BLaER1 (cell line): ENCODE measurements around the gene KRTAP7-1.

ENCODE experiments used
- H3K27ac ChIP-seq: shearing (Covaris generic); formaldehyde crosslinking; 2 replicates; pipeline ENCODE4 v1.8.1; 2022
- H3K27me3 ChIP-seq: shearing (Covaris generic); formaldehyde crosslinking; 2 replicates; pipeline ENCODE4 v1.8.1; 2022
- H3K36me3 ChIP-seq: shearing (Covaris generic); formaldehyde crosslinking; 2 replicates; pipeline ENCODE4 v1.8.1; 2022
- H3K4me1 ChIP-seq: shearing (Covaris generic); formaldehyde crosslinking; 2 replicates; pipeline ENCODE4 v1.8.1; 2022
- H3K4me2 ChIP-seq: shearing (Covaris generic); formaldehyde crosslinking; 2 replicates; pipeline ENCODE4 v1.8.1; 2022
- H3K4me3 ChIP-seq: shearing (Covaris generic); formaldehyde crosslinking; 2 replicates; pipeline ENCODE4 v1.8.1; 2022
- H3K9ac ChIP-seq: shearing (Covaris generic); formaldehyde crosslinking; 2 replicates; pipeline ENCODE4 v1.8.1; 2022
- H3K9me3 ChIP-seq: shearing (Covaris generic); formaldehyde crosslinking; 2 replicates; pipeline ENCODE4 v1.8.1; 2022
- H4K20me1 ChIP-seq: shearing (Covaris generic); formaldehyde crosslinking; 2 replicates; pipeline ENCODE4 v1.8.1; 2022
- Cebpa-rat ChIP-seq: shearing (Covaris generic); IDR thresholded peaks from 2 replicates; pipeline ENCODE4 v1.8.1; 2022

KRTAP7-1 gene, protein sequence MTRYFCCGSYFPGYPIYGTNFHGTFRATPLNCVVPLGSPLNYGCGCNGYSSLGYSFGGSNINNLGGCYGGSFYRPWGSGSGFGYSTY

DNA sequence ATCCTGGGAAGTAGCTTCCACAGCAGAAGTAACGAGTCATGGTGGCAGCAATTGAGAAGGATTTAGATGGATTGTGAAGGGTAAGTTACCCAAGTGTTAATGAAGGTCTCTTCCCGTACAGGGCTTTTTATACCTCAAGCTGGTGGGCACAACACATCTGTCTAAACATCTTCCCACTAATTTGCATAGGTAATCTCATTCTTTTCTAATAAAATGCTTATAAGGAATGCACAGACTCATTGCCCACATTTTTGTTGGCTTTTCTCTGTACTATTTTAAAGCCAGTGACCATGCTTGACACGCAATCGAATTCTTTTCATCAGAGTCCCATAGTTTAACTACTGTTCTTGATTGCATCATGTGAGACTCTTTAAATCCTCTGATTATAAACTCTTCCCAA, at the start of gene KRTAP7-1:
Gene KRTAP7-1, minus strand, starts transcription at position 101 of the 400 bp plus-strand sequence. Its CDS starts 61 bp downstream, at position 40.
- Histone ChIP-seq H3K4me2 (no peak within 1 kb of the TSS), H3K27ac (no peak within 1 kb of the TSS), H3K36me3 (no peaks in the 10 kb centered on the region), H4K20me1 (no peaks in the 10 kb centered on the region), H3K9ac (no peak within 1 kb of the TSS), H3K4me1 (no peaks in the 10 kb centered on the region), H3K4me3 (no peak within 1 kb of the TSS), H3K27me3 (no peaks in the 10 kb centered on the region), H3K9me3 (no peaks in the 10 kb centered on the region)
- TF ChIP-seq Cebpa-rat = no peak

- Histone ChIP-seq H4K20me1 (no peaks in the 10 kb centered on the region), H3K4me3 (no peak overlapping the region), H3K4me1 (no peaks in the 10 kb centered on the region), H3K4me2 (no peak overlapping the region), H3K27me3 (no peaks in the 10 kb centered on the region), H3K9me3 (no peaks in the 10 kb centered on the region), H3K27ac (no peak overlapping the region), H3K9ac (no peak overlapping the region), H3K36me3 (no peaks in the 10 kb centered on the region)
- TF ChIP-seq Cebpa-rat = no peak
Observed at GRCh38 chr21:30874526-30874925, 45.0 kb upstream of the KRTAP7-1 start.

DNA sequence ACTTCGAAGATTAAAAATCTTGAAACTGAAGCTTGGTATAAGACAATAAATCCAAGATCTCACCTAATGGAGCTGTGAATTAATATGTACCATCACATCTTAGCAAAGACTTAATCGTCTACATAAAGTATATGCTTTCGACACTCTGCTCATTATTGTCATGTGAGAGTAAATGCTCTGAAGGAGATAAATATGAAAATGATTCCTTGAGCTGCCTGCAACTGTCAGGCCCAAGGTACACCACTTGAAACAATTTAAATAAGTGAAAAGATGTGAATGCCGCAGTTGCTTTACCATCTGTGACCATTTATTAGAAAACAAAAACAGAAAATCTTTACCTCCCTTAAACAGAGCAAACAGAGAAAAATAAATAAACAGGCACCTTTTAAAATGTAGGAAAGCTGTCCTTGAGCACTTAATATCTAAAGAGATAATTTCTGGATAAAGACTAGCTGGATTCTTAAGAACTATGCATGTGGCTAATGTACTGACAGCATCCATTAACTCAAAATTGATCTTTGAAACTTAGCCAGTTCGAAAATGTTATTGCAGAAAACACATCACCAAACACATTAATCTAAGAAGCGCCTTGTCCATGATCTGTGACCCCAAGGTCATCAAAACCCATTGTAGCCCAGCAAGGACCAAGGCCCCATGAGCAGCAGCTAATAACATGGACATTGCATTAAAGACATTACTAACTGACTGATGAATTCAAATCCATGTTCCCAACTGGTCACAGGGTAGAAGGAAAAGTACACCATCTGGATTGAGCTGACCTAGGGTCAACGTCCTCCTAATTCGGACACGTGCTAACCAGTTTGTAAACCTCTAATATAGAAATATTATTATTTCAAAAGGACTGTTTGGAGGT, 18.3 kb upstream of the KRTAP7-1 start:
- H4K20me1 ChIP-seq = no peaks in the 10 kb centered on the region
- H3K27ac ChIP-seq = no peak overlapping the region
- no peak overlapping the region for H3K9ac ChIP-seq
- H3K9me3 ChIP-seq = no peaks in the 10 kb centered on the region
- TF ChIP-seq Cebpa-rat = no peak
- H3K27me3 ChIP-seq = no peaks in the 10 kb centered on the region
- H3K4me2 ChIP-seq = no peak overlapping the region
- no peak overlapping the region for H3K4me3 ChIP-seq
- H3K4me1 ChIP-seq = no peaks in the 10 kb centered on the region
- H3K36me3 ChIP-seq = no peaks in the 10 kb centered on the region

- Histone ChIP-seq H3K4me3 (no peak overlapping the region), H3K4me1 (no peaks in the 10 kb centered on the region), H3K36me3 (no peaks in the 10 kb centered on the region), H3K9me3 (no peaks in the 10 kb centered on the region), H3K27me3 (no peaks in the 10 kb centered on the region), H3K9ac (no peak overlapping the region), H4K20me1 (no peaks in the 10 kb centered on the region), H3K27ac (no peak overlapping the region), H3K4me2 (no peak overlapping the region)
- no peak for TF ChIP-seq Cebpa-rat
Observed at GRCh38 chr21:30842990-30843389, 13.4 kb upstream of the KRTAP7-1 start.

DNA sequence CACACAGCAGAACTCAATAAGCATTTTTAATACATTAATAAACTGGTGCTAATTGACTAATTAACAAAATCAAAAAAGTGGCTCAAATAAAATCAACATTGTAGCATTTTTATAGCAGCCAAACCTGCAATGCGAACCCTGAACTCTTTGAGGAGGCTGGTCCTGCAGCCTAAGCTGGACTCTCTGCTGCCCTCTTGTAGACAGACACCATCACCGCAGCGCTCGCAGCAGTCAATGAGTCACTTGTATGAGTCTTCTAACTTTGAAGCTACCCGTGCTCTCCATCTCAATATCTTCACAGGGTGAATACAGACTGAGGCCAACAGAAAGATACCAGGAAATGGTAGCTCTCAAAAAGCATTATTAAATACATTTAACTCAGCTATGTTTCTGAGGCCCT, 9.7 kb upstream of the KRTAP7-1 start:
- Histone ChIP-seq H3K9me3 (no peaks in the 10 kb centered on the region), H3K4me1 (no peaks in the 10 kb centered on the region), H3K36me3 (no peaks in the 10 kb centered on the region), H3K9ac (no peak overlapping the region), H3K27me3 (no peaks in the 10 kb centered on the region), H4K20me1 (no peaks in the 10 kb centered on the region), H3K4me2 (no peak overlapping the region), H3K4me3 (no peak overlapping the region), H3K27ac (no peak overlapping the region)
- no peak for TF ChIP-seq Cebpa-rat

DNA sequence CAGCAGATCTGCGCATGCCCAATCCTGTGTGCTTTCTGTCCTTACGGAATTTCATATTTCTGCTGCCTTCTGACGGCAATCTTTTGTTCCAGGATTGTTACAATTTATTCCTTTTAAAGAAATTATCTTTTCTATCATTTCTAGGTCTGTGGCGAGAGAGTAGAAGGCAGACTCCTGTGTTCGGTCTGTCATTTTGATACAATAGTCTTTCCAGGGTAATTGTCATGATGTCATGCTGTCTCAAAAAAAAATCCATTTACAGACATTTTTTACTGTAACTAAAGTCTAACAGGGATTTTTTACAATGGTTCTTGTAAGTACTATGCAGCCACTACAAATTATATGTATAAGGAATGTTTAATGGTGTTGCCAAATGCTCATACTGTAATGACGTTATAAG, 9.0 kb upstream of the KRTAP7-1 start:
- H3K9ac ChIP-seq = no peak overlapping the region
- TF ChIP-seq Cebpa-rat = no peak
- H3K9me3 ChIP-seq = no peaks in the 10 kb centered on the region
- no peaks in the 10 kb centered on the region for H3K36me3 ChIP-seq
- H3K4me2 ChIP-seq = no peak overlapping the region
- no peaks in the 10 kb centered on the region for H3K27me3 ChIP-seq
- no peak overlapping the region for H3K4me3 ChIP-seq
- H3K27ac ChIP-seq = no peak overlapping the region
- no peaks in the 10 kb centered on the region for H4K20me1 ChIP-seq
- no peaks in the 10 kb centered on the region for H3K4me1 ChIP-seq

DNA sequence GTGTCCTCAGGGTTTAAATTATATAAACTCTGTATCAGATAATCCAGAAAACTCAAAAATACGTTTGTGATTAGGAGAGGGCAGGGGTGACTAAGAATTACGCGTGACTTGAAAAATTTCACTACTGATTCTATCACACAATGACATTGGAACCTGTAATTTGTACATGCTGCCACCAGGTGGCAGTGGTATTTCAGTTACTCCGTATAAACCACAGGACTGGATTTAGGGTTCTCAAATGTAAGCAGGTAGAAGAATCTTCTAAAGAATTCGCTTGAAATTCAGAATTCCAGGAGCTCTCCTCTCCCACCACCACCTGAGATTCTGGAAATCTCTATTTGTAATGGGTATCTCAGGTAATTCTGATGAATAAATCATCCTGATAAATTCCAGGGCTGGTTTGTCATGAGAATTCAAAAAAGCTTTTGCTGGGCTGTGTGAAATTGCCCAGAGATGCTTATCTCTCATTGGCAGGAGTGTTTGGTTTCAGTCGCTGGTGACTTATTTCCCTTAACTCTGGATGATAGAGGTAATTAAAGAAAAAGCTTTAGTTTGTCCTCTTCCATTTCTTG, 1.7 kb upstream of the KRTAP7-1 start:
- Histone ChIP-seq H3K4me3 (no peak overlapping the region), H3K36me3 (no peaks in the 10 kb centered on the region), H3K4me1 (no peaks in the 10 kb centered on the region), H3K4me2 (no peak overlapping the region), H3K9me3 (no peaks in the 10 kb centered on the region), H3K9ac (no peak overlapping the region), H4K20me1 (no peaks in the 10 kb centered on the region), H3K27me3 (no peaks in the 10 kb centered on the region), H3K27ac (no peak overlapping the region)
- TF ChIP-seq Cebpa-rat = no peak

DNA sequence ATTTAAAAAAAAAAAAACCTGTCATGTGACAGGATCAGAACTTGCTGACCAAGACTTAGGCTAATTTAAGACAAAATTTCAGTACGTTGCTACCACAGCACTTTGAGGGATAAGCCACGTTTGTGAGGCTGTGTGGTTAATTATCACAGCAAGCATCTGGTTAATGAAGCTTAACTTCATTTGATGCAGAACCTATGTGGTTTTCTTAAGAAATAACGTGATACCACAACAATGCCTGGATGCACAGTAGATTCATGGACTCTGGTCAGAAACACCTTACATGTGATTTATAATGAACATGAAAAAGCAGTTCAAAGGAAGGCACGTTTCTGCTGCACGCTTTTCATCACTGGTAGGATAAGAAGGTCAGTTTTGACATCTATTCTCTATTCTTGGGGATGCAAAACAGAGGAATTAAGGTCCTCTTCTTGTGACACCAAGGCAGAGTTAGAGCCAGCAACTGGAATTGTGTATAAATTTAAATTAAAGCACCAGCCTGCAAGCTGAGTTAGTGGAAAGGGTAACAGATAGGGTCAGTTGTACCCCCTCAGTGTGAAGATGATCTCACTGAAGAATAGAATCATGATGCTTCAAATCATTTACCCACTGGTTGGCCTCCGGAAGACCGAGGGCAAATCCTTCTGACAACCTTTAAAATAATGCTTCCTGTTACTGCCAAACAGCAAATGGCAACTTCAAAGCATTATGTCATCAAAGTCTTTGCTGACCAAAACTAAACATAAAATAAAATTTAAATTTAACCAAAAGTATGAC, 10.5 kb downstream of the KRTAP7-1 start:
- H3K4me1 ChIP-seq = peaks cover 10% of the 10 kb centered on the region
- TF ChIP-seq Cebpa-rat = no peak
- no peaks in the 10 kb centered on the region for H3K9me3 ChIP-seq
- no peak overlapping the region for H3K4me3 ChIP-seq
- no peaks in the 10 kb centered on the region for H3K27me3 ChIP-seq
- H3K4me2 ChIP-seq = peak overlapping the region; percentile 30; the same call in 1 of the 2 replicates
- H3K9ac ChIP-seq = no peak overlapping the region
- no peaks in the 10 kb centered on the region for H4K20me1 ChIP-seq
- H3K27ac ChIP-seq = no peak overlapping the region
- no peaks in the 10 kb centered on the region for H3K36me3 ChIP-seq

DNA sequence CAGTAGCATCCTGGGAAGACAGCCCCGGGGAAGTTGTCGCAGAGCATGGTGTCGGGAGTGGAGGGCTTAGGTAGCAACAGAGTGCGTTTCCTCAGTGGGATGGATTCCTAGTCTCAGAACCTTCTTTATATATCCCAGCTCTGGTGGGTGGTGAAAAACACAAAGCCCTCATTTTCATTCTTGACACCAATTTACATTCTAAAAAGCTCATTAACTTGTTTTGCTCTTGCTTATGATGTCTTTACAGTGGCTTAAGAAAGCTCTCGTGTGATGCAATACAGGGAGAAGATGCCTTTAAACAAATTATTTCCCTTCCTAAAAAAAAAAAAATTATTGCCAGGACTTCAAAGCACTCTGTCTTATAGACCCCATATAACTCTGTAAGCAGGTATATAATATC, 16.4 kb downstream of the KRTAP7-1 start, which contains the start of gene KRTAP8-1:
Gene KRTAP8-1, minus strand, starts transcription at position 101 of the 400 bp plus-strand sequence. Its CDS starts 54 bp downstream, at position 47.
- no peak within 1 kb of the TSS for H3K4me2 ChIP-seq
- H3K27me3 ChIP-seq = no peaks in the 10 kb centered on the region
- TF ChIP-seq Cebpa-rat = no peak
- H3K36me3 ChIP-seq = no peaks in the 10 kb centered on the region
- no peak within 1 kb of the TSS for H3K27ac ChIP-seq
- H3K9me3 ChIP-seq = no peaks in the 10 kb centered on the region
- H4K20me1 ChIP-seq = no peaks in the 10 kb centered on the region
- no peak within 1 kb of the TSS for H3K4me3 ChIP-seq
- H3K9ac ChIP-seq = no peak within 1 kb of the TSS
- no peaks in the 10 kb centered on the region for H3K4me1 ChIP-seq
